Stimulated activated CD4-positive, alpha-beta T cell treated with anti-CD3 and anti-CD28 coated beads, Interleukin-1b, Interleukin-23, amount 100 ng/mL, for 1 hour (primary cell): ENCODE data around the gene SYNPO.

ENCODE experiments used
- DNase-seq, 2 donors: peaks; one replicate each; pipeline ENCODE4 v3.0.0-alpha.2; 2020; ENCODE audit warnings: low read depth in 2 of 2

Gene SYNPO

GRCh38 chr5:150607991-150608390, 32.5 kb upstream of the SYNPO start:
- no peak for DNase-seq

- no peak for DNase-seq
These were observed 31.5 kb upstream of the SYNPO start for GRCh38 chr5:150608991-150609390.

GRCh38 chr5:150609843-150610584, 30.4 kb upstream of the SYNPO start:
- no peak for DNase-seq

GRCh38 chr5:150611026-150611425, 29.4 kb upstream of the SYNPO start:
- no peak for DNase-seq

- no peak for DNase-seq
These were observed 28.1 kb upstream of the SYNPO start for GRCh38 chr5:150612405-150612804.

GRCh38 chr5:150612905-150613670, 27.4 kb upstream of the SYNPO start:
- no peak for DNase-seq

- no peak for DNase-seq
These were observed 26.3 kb upstream of the SYNPO start for GRCh38 chr5:150613991-150614660.

GRCh38 chr5:150614661-150615060, 25.8 kb upstream of the SYNPO start:
- DNase-seq = no peak

- no peak for DNase-seq
These were observed 25.2 kb upstream of the SYNPO start for GRCh38 chr5:150615141-150615699.

- no peak for DNase-seq
These were observed 24.4 kb upstream of the SYNPO start for GRCh38 chr5:150616024-150616470.

GRCh38 chr5:150616506-150616905, 24.0 kb upstream of the SYNPO start:
- no peak for DNase-seq

GRCh38 chr5:150618163-150618562, 22.3 kb upstream of the SYNPO start:
- no peak for DNase-seq

- DNase-seq = no peak
These were observed 21.7 kb upstream of the SYNPO start for GRCh38 chr5:150618588-150619281.

- DNase-seq = no peak
These were observed 20.9 kb upstream of the SYNPO start for GRCh38 chr5:150619359-150620230.

GRCh38 chr5:150621301-150621700, 19.2 kb upstream of the SYNPO start:
- DNase-seq = no peak

- DNase-seq = no peak
These were observed 18.3 kb upstream of the SYNPO start for GRCh38 chr5:150622157-150622556.

GRCh38 chr5:150623152-150623877, 17.1 kb upstream of the SYNPO start:
- DNase-seq = no peak

- no peak for DNase-seq
These were observed 16.6 kb upstream of the SYNPO start for GRCh38 chr5:150623878-150624216.

GRCh38 chr5:150624334-150625163, 15.9 kb upstream of the SYNPO start:
- DNase-seq = no peak
